ENCODE measurements around the gene DHX40.

Gene DHX40

DNA sequence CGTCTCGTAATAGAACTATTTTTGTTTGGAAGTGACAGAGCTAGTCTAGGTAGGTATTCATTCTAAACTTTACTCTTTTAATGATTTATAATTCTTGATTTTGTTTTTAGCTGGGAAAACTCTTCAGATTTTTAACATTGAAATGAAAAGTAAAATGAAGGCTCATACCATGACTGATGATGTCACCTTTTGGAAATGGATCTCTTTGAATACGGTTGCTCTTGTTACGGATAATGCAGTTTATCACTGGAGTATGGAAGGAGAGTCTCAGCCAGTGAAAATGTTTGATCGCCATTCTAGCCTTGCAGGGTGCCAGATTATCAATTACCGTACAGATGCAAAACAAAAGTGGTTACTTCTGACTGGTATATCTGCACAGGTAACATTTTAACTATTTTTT, 81.9 kb downstream of the DHX40 start:
- TF ChIP-seq, protein P1, sequence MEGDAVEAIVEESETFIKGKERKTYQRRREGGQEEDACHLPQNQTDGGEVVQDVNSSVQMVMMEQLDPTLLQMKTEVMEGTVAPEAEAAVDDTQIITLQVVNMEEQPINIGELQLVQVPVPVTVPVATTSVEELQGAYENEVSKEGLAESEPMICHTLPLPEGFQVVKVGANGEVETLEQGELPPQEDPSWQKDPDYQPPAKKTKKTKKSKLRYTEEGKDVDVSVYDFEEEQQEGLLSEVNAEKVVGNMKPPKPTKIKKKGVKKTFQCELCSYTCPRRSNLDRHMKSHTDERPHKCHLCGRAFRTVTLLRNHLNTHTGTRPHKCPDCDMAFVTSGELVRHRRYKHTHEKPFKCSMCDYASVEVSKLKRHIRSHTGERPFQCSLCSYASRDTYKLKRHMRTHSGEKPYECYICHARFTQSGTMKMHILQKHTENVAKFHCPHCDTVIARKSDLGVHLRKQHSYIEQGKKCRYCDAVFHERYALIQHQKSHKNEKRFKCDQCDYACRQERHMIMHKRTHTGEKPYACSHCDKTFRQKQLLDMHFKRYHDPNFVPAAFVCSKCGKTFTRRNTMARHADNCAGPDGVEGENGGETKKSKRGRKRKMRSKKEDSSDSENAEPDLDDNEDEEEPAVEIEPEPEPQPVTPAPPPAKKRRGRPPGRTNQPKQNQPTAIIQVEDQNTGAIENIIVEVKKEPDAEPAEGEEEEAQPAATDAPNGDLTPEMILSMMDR (IDR thresholded peaks at IDR 0.05), result no peak

DNA sequence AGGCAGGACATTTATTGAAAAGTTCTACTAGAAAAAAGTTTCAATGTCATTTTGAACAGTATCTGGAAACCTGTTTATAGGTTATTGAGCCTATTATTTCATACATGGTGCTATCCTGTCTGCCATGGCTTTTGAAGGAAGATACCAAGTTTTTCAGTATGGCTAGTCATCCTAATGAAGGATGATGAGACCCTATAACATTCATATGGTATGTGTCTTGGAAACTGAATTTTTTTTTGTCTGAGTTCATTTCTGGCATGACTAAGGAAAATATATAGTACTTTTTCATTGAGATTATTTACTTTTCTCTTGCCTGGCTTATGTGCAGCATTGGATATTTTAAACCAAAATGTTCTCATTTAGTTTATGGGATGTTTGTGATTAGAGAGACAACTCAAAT, 84.5 kb downstream of the DHX40 start:
- TF ChIP-seq, protein P1 (IDR thresholded peaks at IDR 0.05), result no peak

DNA sequence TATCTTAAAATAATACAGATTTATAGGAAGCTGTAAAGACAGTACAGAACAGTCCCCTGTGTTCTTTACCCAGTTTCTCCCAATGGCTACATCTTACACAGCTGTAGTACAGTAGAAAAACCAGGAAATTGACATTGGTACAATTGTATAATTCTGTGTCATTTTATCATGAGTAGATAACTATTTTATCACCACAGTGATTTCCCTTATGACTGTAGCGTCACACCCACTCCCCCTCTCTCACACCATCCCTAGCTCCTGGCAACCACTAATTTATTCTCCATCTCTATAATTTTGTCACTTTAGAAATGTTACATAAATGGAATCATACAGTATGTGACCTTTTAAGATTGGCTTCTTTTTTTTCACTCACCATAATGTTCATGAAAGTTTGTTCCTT, 85.2 kb downstream of the DHX40 start:
- TF ChIP-seq, protein P1 (IDR thresholded peaks at IDR 0.05), result no peak

DNA sequence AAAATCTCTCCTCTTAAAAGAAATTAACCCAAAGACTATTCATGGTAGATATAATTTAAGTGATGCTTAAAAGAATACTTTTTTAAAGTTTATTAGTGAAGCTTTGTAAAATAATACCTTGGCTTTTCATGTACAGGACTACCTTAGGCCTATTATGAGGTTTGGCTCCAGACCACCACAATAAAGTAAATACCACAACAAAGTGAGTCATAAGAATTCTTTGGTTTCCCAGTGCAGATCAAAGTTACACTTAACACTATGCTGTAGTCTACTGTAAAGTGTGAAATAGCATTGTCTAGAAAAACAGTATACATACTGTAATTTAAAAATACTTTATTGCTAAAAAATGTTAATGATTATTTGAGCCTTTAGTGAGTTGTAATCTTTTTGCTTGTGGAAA, 85.9 kb downstream of the DHX40 start:
- TF ChIP-seq, protein P1 (IDR thresholded peaks at IDR 0.05), result no peak

DNA sequence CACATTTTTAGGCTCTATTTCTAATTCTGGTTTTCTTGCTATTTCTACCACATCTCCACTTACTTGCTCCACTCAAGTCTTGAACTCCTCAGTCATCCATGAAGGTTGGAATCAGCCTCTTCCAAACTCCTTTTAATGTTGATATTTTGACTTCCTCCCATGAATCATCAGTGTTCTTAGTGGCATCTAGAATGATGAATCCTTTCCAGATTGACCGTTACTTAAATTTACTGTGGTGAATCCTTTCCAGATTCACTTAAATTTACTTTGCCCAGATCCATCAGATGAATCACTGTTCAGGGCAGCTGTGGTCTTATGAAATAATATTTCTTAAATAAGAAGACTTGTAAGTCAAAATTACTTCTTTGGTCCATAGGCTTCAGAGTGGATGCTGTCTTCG, 86.7 kb downstream of the DHX40 start:
- TF ChIP-seq, protein P1 (IDR thresholded peaks at IDR 0.05), result no peak

All from LNCAP (cell line).